GM12892 (cell line): ENCODE data around the gene SCGB2B2.

Experiments used
- POLR2A ChIP-seq: IDR thresholded peaks from 2 replicates; pipeline ENCODE4 v1.6.1; 2011; ENCODE audit warnings: low read depth, low read length, control low read depth
- POLR2AphosphoS5 ChIP-seq: IDR thresholded peaks from 2 replicates; pipeline ENCODE4 v1.6.1; 2011; ENCODE audit warnings: low read depth, low read length, control low read depth
- TAF1 ChIP-seq: IDR thresholded peaks from 2 replicates; pipeline ENCODE4 v1.6.1; 2011; ENCODE audit warnings: low read depth, mild to moderate bottlenecking, control low read depth, low read length, borderline replicate concordance

GRCh38 chr19:34688592-34688991 lies 11.6 kb upstream of the SCGB2B2 start:
- TF ChIP-seq POLR2A (no peak), POLR2AphosphoS5 (no peak), TAF1 (no peak)
